ENCODE measurements around the gene NEMF.
"Not testable (repeated sequence)": the region's sequence is repeated elsewhere in the genome, so short reads cannot be mapped to it uniquely, and the experiment has no call there.

The NEMF gene

GRCh38 chr14:49778421-49778820, 74.2 kb downstream of the NEMF start:
- Histone ChIP-seq H3K9me3 (ENCODE audit: severe bottlenecking) (no peaks in the 10 kb centered on the region), H3K36me3 (peaks cover 83% of the 10 kb centered on the region), H3K4me3 (ENCODE audit: low read depth, low read length) (no peak overlapping the region), H3K27ac (no peak overlapping the region), H3K27me3 (ENCODE audit: insufficient read depth, low read depth, severe bottlenecking) (no peaks in the 10 kb centered on the region)
- no peak for TF ChIP-seq CTCF (IDR thresholded peaks at IDR 0.05; ENCODE audit: low read depth, low read length)
- DNase-seq = no peak

- no peak for DNase-seq
- peaks cover 45% of the 10 kb centered on the region for H3K36me3 ChIP-seq
- TF ChIP-seq CTCF (IDR thresholded peaks at IDR 0.05; ENCODE audit: low read depth, low read length) = no peak
- no peaks in the 10 kb centered on the region for H3K27me3 ChIP-seq (ENCODE audit: insufficient read depth, low read depth, severe bottlenecking)
- no peak overlapping the region for H3K27ac ChIP-seq
- no peaks in the 10 kb centered on the region for H3K9me3 ChIP-seq (ENCODE audit: severe bottlenecking)
- H3K4me3 ChIP-seq (ENCODE audit: low read depth, low read length) = no peak overlapping the region
Observed at GRCh38 chr14:49774106-49774505, 78.5 kb downstream of the NEMF start.

- H3K9me3 ChIP-seq (ENCODE audit: severe bottlenecking); DNase-seq; H3K4me3 ChIP-seq (ENCODE audit: low read depth, low read length); H3K27me3 ChIP-seq (ENCODE audit: insufficient read depth, low read depth, severe bottlenecking): not testable (repeated sequence)
- peak overlapping the region; percentile 94 for H3K27ac ChIP-seq
- H3K36me3 ChIP-seq = peaks cover 24% of the 10 kb centered on the region
Observed at GRCh38 chr14:49771691-49772090, 80.9 kb downstream of the NEMF start.

- Histone ChIP-seq H3K36me3 (peaks cover 14% of the 10 kb centered on the region), H3K9me3 (ENCODE audit: severe bottlenecking) (no peaks in the 10 kb centered on the region), H3K4me3 (ENCODE audit: low read depth, low read length) (peak overlapping the region; percentile 97), H3K27me3 (ENCODE audit: insufficient read depth, low read depth, severe bottlenecking) (no peaks in the 10 kb centered on the region), H3K27ac (peak overlapping the region; percentile 94)
- no peak for DNase-seq
- no peak for TF ChIP-seq CTCF (IDR thresholded peaks at IDR 0.05; ENCODE audit: low read depth, low read length)
Observed at GRCh38 chr14:49770212-49770817, 82.3 kb downstream of the NEMF start.

- Histone ChIP-seq H3K27ac (peak overlapping the region; percentile 94), H3K4me3 (ENCODE audit: low read depth, low read length) (peak overlapping the region; percentile 97), H3K27me3 (ENCODE audit: insufficient read depth, low read depth, severe bottlenecking) (no peaks in the 10 kb centered on the region), H3K36me3 (peaks cover 8% of the 10 kb centered on the region), H3K9me3 (ENCODE audit: severe bottlenecking) (no peaks in the 10 kb centered on the region)
- DNase-seq = peak; percentile 62
- TF ChIP-seq CTCF (IDR thresholded peaks at IDR 0.05; ENCODE audit: low read depth, low read length) = no peak
Observed at GRCh38 chr14:49769581-49770211, 82.9 kb downstream of the NEMF start.

GRCh38 chr14:49769171-49769570, 83.4 kb downstream of the NEMF start:
- DNase-seq = no peak
- H3K9me3 ChIP-seq (ENCODE audit: severe bottlenecking) = no peaks in the 10 kb centered on the region
- H3K27me3 ChIP-seq (ENCODE audit: insufficient read depth, low read depth, severe bottlenecking) = no peaks in the 10 kb centered on the region
- H3K36me3 ChIP-seq = peaks cover 6% of the 10 kb centered on the region
- no peak for TF ChIP-seq CTCF (IDR thresholded peaks at IDR 0.05; ENCODE audit: low read depth, low read length)
- peak overlapping the region; percentile 94 for H3K27ac ChIP-seq
- H3K4me3 ChIP-seq (ENCODE audit: low read depth, low read length) = peak overlapping the region; percentile 97

All from WERI-Rb-1 (cell line).